Sigmoid colon (tissue), 4 donors: ENCODE measurements around the gene CHAT.

Experiments used
- EP300 ChIP-seq, 4 donors: sonication (generic); formaldehyde crosslinking; IDR thresholded peaks; one replicate each; pipeline ENCODE4 v1.6.1; 2017; ENCODE audit warnings: antibody characterized with exemption in 4 of 4
- TF ChIP-seq, protein P1 (sequence below), 4 experiments: fragments of 450-650 bp in 3 of 4; fragments of 200-600 bp in 1 of 4; IDR thresholded peaks; one replicate each; pipeline ENCODE4 v1.5.1; 2016 to 2019; ENCODE audit warnings: antibody characterized with exemption in 4 of 4, mild to moderate bottlenecking in 3 of 4, moderate library complexity in 2 of 4

DNA sequence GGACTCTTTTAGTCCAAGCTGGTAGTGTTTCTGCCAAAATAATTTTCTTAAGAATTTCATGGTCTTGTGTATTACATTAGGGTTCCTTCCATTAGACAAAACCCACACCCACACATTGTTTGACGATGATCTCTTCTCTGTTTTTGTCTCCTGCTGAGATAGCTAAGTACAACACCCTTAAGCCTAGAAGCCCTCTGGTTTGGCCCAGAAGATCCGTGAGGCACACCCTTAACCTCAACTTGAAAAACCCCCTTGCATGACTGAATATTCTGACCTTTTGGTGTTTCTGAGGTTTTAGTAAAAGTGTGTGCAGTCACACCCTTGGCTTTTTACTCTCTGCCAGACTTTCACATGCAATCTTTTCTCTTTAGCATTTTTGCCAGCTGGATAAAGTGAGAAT is 45.6 kb upstream of the CHAT start:
- no peak for TF ChIP-seq EP300 (IDR thresholded peaks at IDR 0.05)
- TF ChIP-seq, protein P1, sequence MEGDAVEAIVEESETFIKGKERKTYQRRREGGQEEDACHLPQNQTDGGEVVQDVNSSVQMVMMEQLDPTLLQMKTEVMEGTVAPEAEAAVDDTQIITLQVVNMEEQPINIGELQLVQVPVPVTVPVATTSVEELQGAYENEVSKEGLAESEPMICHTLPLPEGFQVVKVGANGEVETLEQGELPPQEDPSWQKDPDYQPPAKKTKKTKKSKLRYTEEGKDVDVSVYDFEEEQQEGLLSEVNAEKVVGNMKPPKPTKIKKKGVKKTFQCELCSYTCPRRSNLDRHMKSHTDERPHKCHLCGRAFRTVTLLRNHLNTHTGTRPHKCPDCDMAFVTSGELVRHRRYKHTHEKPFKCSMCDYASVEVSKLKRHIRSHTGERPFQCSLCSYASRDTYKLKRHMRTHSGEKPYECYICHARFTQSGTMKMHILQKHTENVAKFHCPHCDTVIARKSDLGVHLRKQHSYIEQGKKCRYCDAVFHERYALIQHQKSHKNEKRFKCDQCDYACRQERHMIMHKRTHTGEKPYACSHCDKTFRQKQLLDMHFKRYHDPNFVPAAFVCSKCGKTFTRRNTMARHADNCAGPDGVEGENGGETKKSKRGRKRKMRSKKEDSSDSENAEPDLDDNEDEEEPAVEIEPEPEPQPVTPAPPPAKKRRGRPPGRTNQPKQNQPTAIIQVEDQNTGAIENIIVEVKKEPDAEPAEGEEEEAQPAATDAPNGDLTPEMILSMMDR (IDR thresholded peaks at IDR 0.05): no peak
